DND-41 (cell line): ENCODE results near the gene MACROH2A2.

Experiments
- ATAC-seq: fragments of 200-7000 bp; cut with Tn5 transposase; 3 replicates; pipeline ENCODE4 v1.9.1; 2021; ENCODE audit warnings: low read depth; ENCODE audit not compliant: insufficient read depth
- DNase-seq: peaks from one replicate; pipeline ENCODE4 v3.0.0-alpha.2; 2020
- H2AFZ ChIP-seq: 2 replicates; pipeline ENCODE4 v1.6.0; 2012; ENCODE audit warnings: low read depth, low read length
- H3K27ac ChIP-seq: 2 replicates; pipeline ENCODE4 v1.5.1; 2012; ENCODE audit warnings: low read length, inconsistent platforms
- H3K27me3 ChIP-seq: fragments of 200-600 bp; sonication (generic); 2 replicates; pipeline ENCODE4 v1.6.0; 2012; ENCODE audit warnings: low read length, mild to moderate bottlenecking, inconsistent platforms; ENCODE audit not compliant: insufficient read depth, poor library complexity
- H3K36me3 ChIP-seq: 2 replicates; pipeline ENCODE4 v1.5.1; 2012; ENCODE audit warnings: low read length, inconsistent platforms; ENCODE audit not compliant: insufficient read depth
- H3K4me1 ChIP-seq: 2 replicates; pipeline ENCODE4 v1.5.1; 2012; ENCODE audit warnings: mild to moderate bottlenecking, low read length; ENCODE audit not compliant: insufficient read depth
- H3K4me2 ChIP-seq: 2 replicates; pipeline ENCODE4 v1.6.0; 2012; ENCODE audit warnings: mild to moderate bottlenecking, moderate library complexity, low read length, inconsistent platforms; ENCODE audit not compliant: insufficient read depth
- H3K4me3 ChIP-seq, 2 experiments: fragments of 200-600 bp in 1 of 2; shearing (Covaris generic) in 1 of 2; 2 replicates each; pipeline ENCODE4 v1.5.1; 2012 to 2016; ENCODE audit warnings: inconsistent platforms in 2 of 2, low read length in 2 of 2, mild to moderate bottlenecking in 2 of 2, low read depth in 1 of 2, moderate library complexity in 1 of 2
- H3K79me2 ChIP-seq: 2 replicates; pipeline ENCODE4 v1.6.0; 2012; ENCODE audit warnings: low read length, inconsistent platforms; ENCODE audit not compliant: insufficient read depth
- H3K9ac ChIP-seq: 2 replicates; pipeline ENCODE4 v1.6.0; 2012; ENCODE audit warnings: low read depth, mild to moderate bottlenecking, inconsistent platforms, low read length, moderate library complexity
- H3K9me3 ChIP-seq: 2 replicates; pipeline ENCODE4 v1.5.1; 2012; ENCODE audit warnings: low read length, moderate library complexity, mild to moderate bottlenecking, inconsistent platforms; ENCODE audit not compliant: insufficient read depth, severe bottlenecking
- H4K20me1 ChIP-seq: 2 replicates; pipeline ENCODE4 v1.6.0; 2012; ENCODE audit warnings: low read length; ENCODE audit not compliant: insufficient read depth
- EZH2 ChIP-seq: IDR thresholded peaks from 3 replicates; pipeline ENCODE4 v1.6.1; 2012; ENCODE audit warnings: borderline replicate concordance, low read depth, mild to moderate bottlenecking, moderate library complexity, low read length, inconsistent platforms; ENCODE audit not compliant: severe bottlenecking
- TF ChIP-seq, protein P1 (sequence below): IDR thresholded peaks from 2 replicates; pipeline ENCODE4 v1.5.1; 2012; ENCODE audit warnings: borderline replicate concordance, low read length, moderate library complexity, mild to moderate bottlenecking; ENCODE audit not compliant: poor library complexity, severe bottlenecking; ENCODE audit errors: extremely low read depth

MACROH2A2 gene

DNA sequence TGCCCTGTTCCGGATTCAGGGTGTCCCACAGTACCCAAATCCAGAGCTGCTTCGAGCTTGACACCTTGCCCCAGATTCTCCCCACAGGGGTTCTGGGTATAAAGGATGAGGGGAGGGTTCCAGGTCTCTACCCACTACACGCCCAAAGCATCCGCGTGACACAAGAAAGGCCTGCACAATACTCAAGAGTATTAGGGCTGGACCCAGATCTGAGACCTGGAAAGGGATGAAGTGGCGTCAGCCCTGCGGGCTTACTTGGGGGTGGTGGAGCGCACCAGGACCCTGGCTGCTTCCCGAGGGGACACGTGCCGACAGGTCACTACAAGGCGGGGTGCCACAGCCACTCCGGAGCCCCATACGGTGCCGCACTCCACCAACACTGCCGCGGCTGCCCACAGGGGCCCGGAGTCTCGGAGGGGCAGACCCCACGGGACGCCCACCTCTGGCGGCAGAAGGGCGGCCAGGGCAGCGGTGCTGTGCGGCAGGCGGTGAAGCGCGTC is 92.6 kb downstream of the MACROH2A2 start:
- TF ChIP-seq EZH2 = no peak
- TF ChIP-seq, protein P1, sequence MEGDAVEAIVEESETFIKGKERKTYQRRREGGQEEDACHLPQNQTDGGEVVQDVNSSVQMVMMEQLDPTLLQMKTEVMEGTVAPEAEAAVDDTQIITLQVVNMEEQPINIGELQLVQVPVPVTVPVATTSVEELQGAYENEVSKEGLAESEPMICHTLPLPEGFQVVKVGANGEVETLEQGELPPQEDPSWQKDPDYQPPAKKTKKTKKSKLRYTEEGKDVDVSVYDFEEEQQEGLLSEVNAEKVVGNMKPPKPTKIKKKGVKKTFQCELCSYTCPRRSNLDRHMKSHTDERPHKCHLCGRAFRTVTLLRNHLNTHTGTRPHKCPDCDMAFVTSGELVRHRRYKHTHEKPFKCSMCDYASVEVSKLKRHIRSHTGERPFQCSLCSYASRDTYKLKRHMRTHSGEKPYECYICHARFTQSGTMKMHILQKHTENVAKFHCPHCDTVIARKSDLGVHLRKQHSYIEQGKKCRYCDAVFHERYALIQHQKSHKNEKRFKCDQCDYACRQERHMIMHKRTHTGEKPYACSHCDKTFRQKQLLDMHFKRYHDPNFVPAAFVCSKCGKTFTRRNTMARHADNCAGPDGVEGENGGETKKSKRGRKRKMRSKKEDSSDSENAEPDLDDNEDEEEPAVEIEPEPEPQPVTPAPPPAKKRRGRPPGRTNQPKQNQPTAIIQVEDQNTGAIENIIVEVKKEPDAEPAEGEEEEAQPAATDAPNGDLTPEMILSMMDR = no peak
- peak overlapping the region; percentile 56 to 95; a peak in 3 of 4 replicates for H3K4me3 ChIP-seq
- no peaks in the 10 kb centered on the region for H3K9me3 ChIP-seq
- peaks cover 27% of the 10 kb centered on the region for H4K20me1 ChIP-seq
- H3K36me3 ChIP-seq = peaks cover 28% of the 10 kb centered on the region
- H3K79me2 ChIP-seq = peaks cover 42% of the 10 kb centered on the region
- peak overlapping the region; percentile 96 for H3K27ac ChIP-seq
- no peaks in the 10 kb centered on the region for H3K27me3 ChIP-seq
- DNase-seq (no peak), ATAC-seq (no peak)
- H3K9ac ChIP-seq = peak overlapping the region; percentile 92
- peaks cover 51% of the 10 kb centered on the region for H3K4me1 ChIP-seq
- H2AFZ ChIP-seq = peak overlapping the region; percentile 71
- H3K4me2 ChIP-seq = peak overlapping the region; percentile 95

DNA sequence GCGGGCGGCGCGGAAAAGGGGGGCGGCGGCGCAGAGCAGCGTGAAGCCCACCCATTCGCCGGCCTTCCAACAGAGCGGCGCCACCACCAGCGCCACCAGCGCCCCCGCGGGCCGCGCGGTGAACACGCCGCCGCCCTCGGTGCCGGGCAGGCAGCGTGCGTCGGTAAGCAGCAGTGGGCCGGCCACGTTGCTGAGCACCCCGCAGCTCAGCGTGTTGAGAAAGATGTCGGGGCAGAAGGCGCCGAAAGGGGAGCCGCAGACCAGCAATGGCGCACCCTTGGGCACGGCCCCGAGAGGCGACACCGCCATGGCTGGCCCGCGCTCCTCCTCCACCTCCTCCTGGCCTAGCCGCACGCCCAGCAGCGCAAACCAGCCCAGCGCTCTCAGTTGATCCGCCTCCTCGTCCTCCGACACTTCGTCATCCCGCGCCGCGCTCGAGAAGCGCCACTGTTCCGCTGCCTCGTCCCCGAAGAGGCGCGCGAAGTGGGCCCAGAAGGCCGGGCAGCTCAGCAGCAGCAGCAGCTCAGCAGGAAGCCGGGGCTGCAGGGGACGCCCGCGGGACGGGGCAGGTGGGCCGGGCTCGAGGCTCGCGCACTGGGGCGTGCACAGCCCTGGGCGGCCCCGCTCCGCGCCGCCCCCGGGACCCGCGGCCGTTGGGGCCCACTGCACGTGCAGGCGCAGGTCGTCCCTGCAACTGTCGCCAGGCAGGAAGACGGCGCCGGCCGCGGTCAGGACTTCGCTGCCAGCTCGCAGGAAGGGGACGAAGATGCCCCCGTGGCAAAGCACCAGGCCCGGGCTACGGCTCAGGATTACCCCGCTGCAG is 93.2 kb downstream of the MACROH2A2 start:
- Histone ChIP-seq H3K4me1 (peaks cover 51% of the 10 kb centered on the region), H3K4me2 (peak overlapping the region; percentile 95), H2AFZ (peak overlapping the region; percentile 71), H3K79me2 (peaks cover 42% of the 10 kb centered on the region), H3K36me3 (peaks cover 34% of the 10 kb centered on the region), H3K9ac (peak overlapping the region; percentile 92), H3K4me3 (peak overlapping the region; percentile 56 to 95; a peak in 3 of 4 replicates), H3K9me3 (no peaks in the 10 kb centered on the region), H3K27me3 (no peaks in the 10 kb centered on the region), H4K20me1 (peaks cover 27% of the 10 kb centered on the region), H3K27ac (peak overlapping the region; percentile 96)
- TF ChIP-seq, protein P1 = peak; percentile 77
- TF ChIP-seq EZH2 = no peak
- peak; percentile 77 for DNase-seq
- peak; percentile 71 for ATAC-seq

DNA sequence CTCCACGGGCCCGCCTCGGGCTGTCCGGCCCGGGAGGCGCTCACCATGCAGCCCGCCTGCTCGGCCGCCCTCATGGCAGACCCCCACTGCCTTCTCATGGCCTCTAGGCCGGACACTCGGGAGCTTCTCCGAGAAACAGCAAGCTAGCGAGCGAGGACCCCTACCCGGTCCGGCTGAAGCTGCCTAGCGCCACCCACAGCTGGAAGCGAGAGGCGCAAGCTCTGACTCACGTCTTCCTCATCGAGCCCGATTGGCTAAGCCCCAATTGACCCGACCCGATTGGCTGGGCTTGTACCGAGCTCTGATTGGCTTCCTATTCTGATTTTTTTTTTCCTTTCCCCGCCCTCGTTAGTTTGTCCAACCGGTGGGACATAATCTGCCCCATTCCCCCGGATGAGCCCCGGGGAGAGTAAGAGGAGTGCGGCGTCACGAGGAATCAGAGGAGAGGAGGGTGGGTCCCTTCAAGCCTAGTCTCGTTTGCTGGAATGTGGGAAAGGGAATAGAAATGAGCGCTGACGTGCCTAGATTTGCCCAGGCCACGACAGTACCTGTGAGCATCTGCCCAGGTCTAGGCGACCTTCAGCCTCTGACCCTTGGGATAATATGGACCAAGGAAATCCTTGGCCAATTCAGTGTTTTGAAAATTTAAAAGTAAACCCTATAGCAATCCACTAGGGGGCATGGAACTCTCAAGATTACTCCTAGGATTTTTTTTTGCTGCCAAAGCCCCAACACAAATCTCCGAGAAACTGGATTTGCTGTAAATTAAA is 94.0 kb downstream of the MACROH2A2 start, which contains the start of gene TYSND1:
TSS of gene TYSND1 (minus strand) at position 212 of the 770 bp plus-strand sequence. CDS start at position 98, 114 bp downstream.
- Histone ChIP-seq H2AFZ (peak within 1 kb of the TSS; percentile 71), H3K79me2 (peaks cover 42% of the 10 kb centered on the region), H3K9me3 (no peaks in the 10 kb centered on the region), H3K27ac (peak within 1 kb of the TSS; percentile 96), H3K36me3 (peaks cover 42% of the 10 kb centered on the region), H3K27me3 (no peaks in the 10 kb centered on the region), H3K4me3 (peak within 1 kb of the TSS; percentile 56 to 95; a peak in 3 of 4 replicates), H4K20me1 (peaks cover 27% of the 10 kb centered on the region), H3K4me1 (peaks cover 51% of the 10 kb centered on the region), H3K9ac (peak within 1 kb of the TSS; percentile 92), H3K4me2 (peak within 1 kb of the TSS; percentile 95)
- peak; percentile 81 for ATAC-seq
- peak; percentile 97 for DNase-seq
- TF ChIP-seq EZH2 = no peak
- TF ChIP-seq, protein P1 = peak; percentile 87
